GM23338 (cell line): Measurements from ENCODE around the gene GAK.

Experiments used
- CREB1 ChIP-seq: fragments of 250-450 bp; sonication (Bioruptor Pico); IDR thresholded peaks from 2 replicates; pipeline ENCODE4 v1.5.0; 2020; ENCODE audit warnings: low read depth, mild to moderate bottlenecking, moderate library complexity
- CTCF ChIP-seq, 2 experiments: fragments of 200-600 bp in 1 of 2; sonication (generic) in 1 of 2; conservative IDR thresholded peaks; 2 replicates each; pipeline versions ENCODE4 v1.5.1 to v1.6.1; 2016 to 2017; ENCODE audit warnings: antibody characterized with exemption in 2 of 2, low read depth in 2 of 2, mild to moderate bottlenecking in 2 of 2, moderate library complexity in 1 of 2
- EZH2 ChIP-seq: fragments of 200-600 bp; sonication (generic); IDR thresholded peaks from one replicate; pipeline ENCODE4 v1.8.0; 2017; ENCODE audit warnings: antibody characterized with exemption, mild to moderate bottlenecking, low read depth; ENCODE audit not compliant: unreplicated experiment
- EZH2phosphoT487 ChIP-seq: fragments of 200-600 bp; sonication (generic); IDR thresholded peaks from one replicate; pipeline ENCODE4 v1.8.1; 2018; ENCODE audit warnings: antibody characterized with exemption; ENCODE audit not compliant: unreplicated experiment
- JUNB ChIP-seq: IDR thresholded peaks from one replicate; pipeline ENCODE4 v1.6.1; 2016; ENCODE audit warnings: antibody characterized with exemption; ENCODE audit not compliant: unreplicated experiment
- POLR2AphosphoS5 ChIP-seq: IDR thresholded peaks from 2 replicates; pipeline ENCODE4 v1.6.1; 2016; ENCODE audit warnings: antibody characterized with exemption, low read depth
- REST ChIP-seq: IDR thresholded peaks from one replicate; pipeline ENCODE4 v1.6.1; 2018; ENCODE audit warnings: antibody characterized with exemption; ENCODE audit not compliant: unreplicated experiment

GRCh38 chr4:803884-804283 is 128.2 kb downstream of the GAK start:
- TF ChIP-seq CTCF (conservative IDR thresholded peaks at IDR 0.05; ENCODE audit: low read depth in 2 of 2): no peak
- no peak for TF ChIP-seq EZH2
- no peak for TF ChIP-seq POLR2AphosphoS5
- TF ChIP-seq REST: no peak
- no peak for TF ChIP-seq CREB1 (CRISPR knock-in tag)
- TF ChIP-seq EZH2phosphoT487: no peak
- TF ChIP-seq JUNB: no peak
